Suprapubic skin (tissue), 4 donors: Measurements from ENCODE around the gene ST6GALNAC1. TPM values are rescaled to one million over a fixed set of nuclear protein-coding genes. Genes with fewer than 3 reads are reported as not detected.

Source experiments
- DNase-seq, 2 donors: peaks; one replicate each; pipeline ENCODE4 v3.0.0-alpha.2; 2019; ENCODE audit warnings: low spot score in 2 of 2
- H3K27ac ChIP-seq: fragments of 200-600 bp; sonication (generic); one replicate; pipeline ENCODE4 v1.5.1; 2019
- H3K27me3 ChIP-seq: fragments of 200-600 bp; sonication (generic); one replicate; pipeline ENCODE4 v1.5.1; 2019
- H3K36me3 ChIP-seq: fragments of 200-600 bp; sonication (generic); one replicate; pipeline ENCODE4 v1.5.1; 2019
- H3K4me1 ChIP-seq: fragments of 200-600 bp; sonication (generic); one replicate; pipeline ENCODE4 v1.5.1; 2019
- H3K4me3 ChIP-seq: fragments of 200-600 bp; sonication (generic); one replicate; pipeline ENCODE4 v1.5.1; 2019; ENCODE audit warnings: mild to moderate bottlenecking
- H3K9me3 ChIP-seq: fragments of 200-600 bp; sonication (generic); one replicate; pipeline ENCODE4 v1.5.1; 2019
- EP300 ChIP-seq: sonication (generic); formaldehyde crosslinking; IDR thresholded peaks from one replicate; pipeline ENCODE4 v1.6.1; 2017; ENCODE audit warnings: antibody characterized with exemption
- POLR2A ChIP-seq, 2 donors: fragments of 450-650 bp; IDR thresholded peaks; one replicate each; pipeline ENCODE4 v1.6.1; 2017; ENCODE audit warnings: antibody characterized with exemption in 2 of 2, mild to moderate bottlenecking in 2 of 2, moderate library complexity in 2 of 2
- POLR2AphosphoS5 ChIP-seq, 3 donors: sonication (generic); formaldehyde crosslinking; IDR thresholded peaks; one replicate each; pipeline ENCODE4 v1.6.1; 2017; ENCODE audit warnings: antibody characterized with exemption in 3 of 3
- WGBS: methylation state at CpG from one replicate; pipeline ENCODE4 v1.1.5; 2018; 5-methylcytosine and 5-hydroxymethylcytosine counted together
- total RNA-seq, 4 donors: library from RNA; depleted of rRNA; stranded (reverse); fragments of >200 nt; gene quantifications; one replicate each; pipeline ENCODE4 v1.1.0, GENCODE V29; 2016
- TF ChIP-seq, protein P1 (sequence below), 2 donors: fragments of 200-600 bp in 1 of 2; fragments of 450-650 bp in 1 of 2; sonication (generic) in 1 of 2; IDR thresholded peaks; one replicate each; pipeline ENCODE4 v1.5.1; 2016 to 2019; ENCODE audit warnings: antibody characterized with exemption in 2 of 2, mild to moderate bottlenecking in 1 of 2, moderate library complexity in 1 of 2

Gene ST6GALNAC1
- total RNA-seq, 4 donors from 2014 or later = 0.38 to 3.7 (median 1.3) TPM

DNA sequence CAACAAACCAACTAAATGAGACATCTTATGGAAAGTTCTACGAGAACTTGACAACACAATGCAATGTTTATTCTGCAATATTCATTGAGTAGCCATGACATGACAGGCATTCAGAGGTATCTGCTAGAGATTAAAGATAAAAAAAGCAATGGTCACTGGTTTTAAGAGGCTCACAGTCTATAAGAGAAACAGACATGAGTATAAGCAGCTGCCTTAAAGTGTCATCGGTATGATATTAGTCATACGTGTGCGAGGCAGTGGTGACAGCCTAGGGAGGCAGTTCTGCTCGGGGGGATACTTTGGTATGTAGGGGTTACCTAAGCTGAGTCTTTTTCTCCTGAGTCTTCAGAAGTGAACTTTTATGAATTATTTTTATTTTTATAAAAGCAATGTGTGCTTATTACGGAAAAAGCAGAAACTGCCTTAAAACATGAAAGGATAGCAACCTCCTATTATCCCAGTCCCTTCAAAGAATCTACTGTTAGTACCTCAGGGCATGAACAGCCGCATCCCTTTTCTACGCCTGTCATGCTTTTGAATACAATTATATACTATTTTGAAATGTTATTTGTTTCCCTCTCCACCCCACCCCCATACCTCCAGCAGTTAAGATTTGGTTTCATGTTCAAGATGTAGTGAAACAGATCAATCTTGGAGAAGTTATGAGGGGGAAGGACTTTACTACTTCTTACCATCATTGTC is 7.7 kb downstream of the ST6GALNAC1 start:
- Histone ChIP-seq H3K27me3 (no peaks in the 10 kb centered on the region), H3K4me3 (no peak overlapping the region), H3K9me3 (no peaks in the 10 kb centered on the region), H3K4me1 (no peaks in the 10 kb centered on the region), H3K36me3 (no peaks in the 10 kb centered on the region), H3K27ac (no peak overlapping the region)
- WGBS = 75% methylated on average over 8 of the region's 8 CpGs
- no peak for DNase-seq
- TF ChIP-seq EP300 = no peak
- TF ChIP-seq POLR2AphosphoS5 (IDR thresholded peaks at IDR 0.05) = no peak
- TF ChIP-seq POLR2A (IDR thresholded peaks at IDR 0.05) = no peak
- TF ChIP-seq, protein P1, sequence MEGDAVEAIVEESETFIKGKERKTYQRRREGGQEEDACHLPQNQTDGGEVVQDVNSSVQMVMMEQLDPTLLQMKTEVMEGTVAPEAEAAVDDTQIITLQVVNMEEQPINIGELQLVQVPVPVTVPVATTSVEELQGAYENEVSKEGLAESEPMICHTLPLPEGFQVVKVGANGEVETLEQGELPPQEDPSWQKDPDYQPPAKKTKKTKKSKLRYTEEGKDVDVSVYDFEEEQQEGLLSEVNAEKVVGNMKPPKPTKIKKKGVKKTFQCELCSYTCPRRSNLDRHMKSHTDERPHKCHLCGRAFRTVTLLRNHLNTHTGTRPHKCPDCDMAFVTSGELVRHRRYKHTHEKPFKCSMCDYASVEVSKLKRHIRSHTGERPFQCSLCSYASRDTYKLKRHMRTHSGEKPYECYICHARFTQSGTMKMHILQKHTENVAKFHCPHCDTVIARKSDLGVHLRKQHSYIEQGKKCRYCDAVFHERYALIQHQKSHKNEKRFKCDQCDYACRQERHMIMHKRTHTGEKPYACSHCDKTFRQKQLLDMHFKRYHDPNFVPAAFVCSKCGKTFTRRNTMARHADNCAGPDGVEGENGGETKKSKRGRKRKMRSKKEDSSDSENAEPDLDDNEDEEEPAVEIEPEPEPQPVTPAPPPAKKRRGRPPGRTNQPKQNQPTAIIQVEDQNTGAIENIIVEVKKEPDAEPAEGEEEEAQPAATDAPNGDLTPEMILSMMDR (IDR thresholded peaks at IDR 0.05) = no peak

DNA sequence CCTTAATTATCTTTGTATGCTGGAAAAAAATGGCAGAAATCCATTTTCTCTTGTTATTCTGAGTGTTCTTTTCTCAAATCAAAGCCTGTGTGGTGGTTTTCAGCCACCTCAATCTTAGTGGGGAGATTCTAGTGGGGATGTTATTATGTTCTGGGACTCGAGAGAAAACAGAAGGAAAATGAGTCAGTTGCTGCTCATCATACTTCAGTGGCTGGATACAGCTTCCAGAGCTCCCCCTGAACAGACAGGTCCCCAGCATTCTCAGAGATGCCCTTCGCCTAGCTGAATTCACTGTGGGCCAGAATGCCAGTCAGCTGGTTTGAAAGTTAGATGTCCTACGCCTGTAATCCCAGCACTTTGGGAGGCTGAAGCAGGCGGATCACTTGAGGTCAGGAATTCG is 8.5 kb downstream of the ST6GALNAC1 start:
- H3K36me3 ChIP-seq = no peaks in the 10 kb centered on the region
- no peaks in the 10 kb centered on the region for H3K4me1 ChIP-seq
- 90% methylated on average over 5 of the region's 5 CpGs for WGBS
- no peaks in the 10 kb centered on the region for H3K9me3 ChIP-seq
- no peak overlapping the region for H3K27ac ChIP-seq
- TF ChIP-seq, protein P1 (IDR thresholded peaks at IDR 0.05) = no peak
- TF ChIP-seq POLR2AphosphoS5 (IDR thresholded peaks at IDR 0.05) = no peak
- no peak for TF ChIP-seq EP300
- no peak for TF ChIP-seq POLR2A (IDR thresholded peaks at IDR 0.05)
- no peaks in the 10 kb centered on the region for H3K27me3 ChIP-seq
- DNase-seq = no peak
- no peak overlapping the region for H3K4me3 ChIP-seq

- no peaks in the 10 kb centered on the region for H3K36me3 ChIP-seq
- TF ChIP-seq POLR2A (IDR thresholded peaks at IDR 0.05) = no peak
- TF ChIP-seq EP300 = no peak
- TF ChIP-seq, protein P1 (IDR thresholded peaks at IDR 0.05) = no peak
- TF ChIP-seq POLR2AphosphoS5 (IDR thresholded peaks at IDR 0.05) = no peak
- no peak overlapping the region for H3K27ac ChIP-seq
- DNase-seq = peak in 1 of 2 donors; percentile 16
- no peaks in the 10 kb centered on the region for H3K9me3 ChIP-seq
- H3K27me3 ChIP-seq = no peaks in the 10 kb centered on the region
- H3K4me3 ChIP-seq = no peak overlapping the region
- H3K4me1 ChIP-seq = no peaks in the 10 kb centered on the region
- 89% methylated on average over 14 of the region's 14 CpGs for WGBS
Observed at GRCh38 chr17:76633628-76634328, 9.8 kb downstream of the ST6GALNAC1 start.

- H3K27ac ChIP-seq = peak overlapping the region; percentile 19
- TF ChIP-seq POLR2A (IDR thresholded peaks at IDR 0.05) (no peak), POLR2AphosphoS5 (IDR thresholded peaks at IDR 0.05) (no peak), EP300 (no peak)
- TF ChIP-seq, protein P1 (IDR thresholded peaks at IDR 0.05) = no peak
- DNase-seq = peak in 1 of 2 donors; percentile 21
Observed at GRCh38 chr17:76631821-76632565, 11.6 kb downstream of the ST6GALNAC1 start.

GRCh38 chr17:76630151-76630550 is 13.4 kb downstream of the ST6GALNAC1 start:
- H3K36me3 ChIP-seq = no peaks in the 10 kb centered on the region
- H3K27ac ChIP-seq = no peak overlapping the region
- TF ChIP-seq POLR2A (IDR thresholded peaks at IDR 0.05) (no peak), POLR2AphosphoS5 (IDR thresholded peaks at IDR 0.05) (no peak), EP300 (no peak)
- TF ChIP-seq, protein P1 (IDR thresholded peaks at IDR 0.05) = no peak
- WGBS = 73% methylated on average over 6 of the region's 6 CpGs
- H3K4me1 ChIP-seq = no peaks in the 10 kb centered on the region
- H3K9me3 ChIP-seq = no peaks in the 10 kb centered on the region
- no peak for DNase-seq
- no peaks in the 10 kb centered on the region for H3K27me3 ChIP-seq
- H3K4me3 ChIP-seq = no peak overlapping the region

More at GRCh38 chr17:76631821-76632565, 11.6 kb downstream of the ST6GALNAC1 start:
- no peak overlapping the region for H3K4me3 ChIP-seq
- no peaks in the 10 kb centered on the region for H3K4me1 ChIP-seq
- H3K36me3 ChIP-seq = no peaks in the 10 kb centered on the region
- H3K27me3 ChIP-seq = no peaks in the 10 kb centered on the region
- 84% methylated on average over 10 of the region's 10 CpGs for WGBS
- H3K9me3 ChIP-seq = no peaks in the 10 kb centered on the region
